ENCODE measurements around the gene DYRK4.

The DYRK4 gene

DNA sequence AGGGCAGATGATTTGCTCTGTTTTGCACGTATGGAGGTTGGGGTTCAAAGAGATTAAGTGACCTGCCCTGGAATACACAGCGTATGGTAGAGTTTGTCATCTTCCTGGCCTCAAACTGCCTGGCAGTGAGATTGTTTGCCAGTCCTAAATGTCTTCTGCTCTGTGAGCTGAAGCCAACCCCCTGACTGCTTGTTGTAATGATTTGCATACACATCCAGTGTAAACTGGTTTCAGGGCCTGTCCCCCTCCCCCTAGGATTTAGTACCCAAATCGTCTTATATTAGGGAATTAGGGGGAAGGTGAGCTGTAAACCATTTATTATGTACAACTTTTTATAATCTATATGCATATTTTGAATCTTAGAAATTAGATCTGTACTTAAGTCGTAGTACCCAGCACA, 48.5 kb downstream of the DYRK4 start:
- Histone ChIP-seq H4K20me1 (ENCODE audit: insufficient read depth, low read length) (no peaks in the 10 kb centered on the region), H3K27me3 (ENCODE audit: low read depth, low read length) (no peaks in the 10 kb centered on the region), H3K9ac (ENCODE audit: low read length) (no peak overlapping the region), H3K79me2 (ENCODE audit: low read length) (peaks cover 12% of the 10 kb centered on the region), H3K4me2 (ENCODE audit: low read length) (no peak overlapping the region), H3K4me3 (ENCODE audit: low read length) (no peak overlapping the region), H3K36me3 (replicated peaks; ENCODE audit: low read depth, low read length) (peaks cover 40% of the 10 kb centered on the region), H2AFZ (ENCODE audit: low read depth, low read length) (no peak overlapping the region), H3K27ac (ENCODE audit: low read length) (no peak overlapping the region), H3K9me3 (ENCODE audit: insufficient read depth, low read length) (no peaks in the 10 kb centered on the region), H3K4me1 (ENCODE audit: low read length) (peaks cover 10% of the 10 kb centered on the region)
- TF ChIP-seq, protein P1, sequence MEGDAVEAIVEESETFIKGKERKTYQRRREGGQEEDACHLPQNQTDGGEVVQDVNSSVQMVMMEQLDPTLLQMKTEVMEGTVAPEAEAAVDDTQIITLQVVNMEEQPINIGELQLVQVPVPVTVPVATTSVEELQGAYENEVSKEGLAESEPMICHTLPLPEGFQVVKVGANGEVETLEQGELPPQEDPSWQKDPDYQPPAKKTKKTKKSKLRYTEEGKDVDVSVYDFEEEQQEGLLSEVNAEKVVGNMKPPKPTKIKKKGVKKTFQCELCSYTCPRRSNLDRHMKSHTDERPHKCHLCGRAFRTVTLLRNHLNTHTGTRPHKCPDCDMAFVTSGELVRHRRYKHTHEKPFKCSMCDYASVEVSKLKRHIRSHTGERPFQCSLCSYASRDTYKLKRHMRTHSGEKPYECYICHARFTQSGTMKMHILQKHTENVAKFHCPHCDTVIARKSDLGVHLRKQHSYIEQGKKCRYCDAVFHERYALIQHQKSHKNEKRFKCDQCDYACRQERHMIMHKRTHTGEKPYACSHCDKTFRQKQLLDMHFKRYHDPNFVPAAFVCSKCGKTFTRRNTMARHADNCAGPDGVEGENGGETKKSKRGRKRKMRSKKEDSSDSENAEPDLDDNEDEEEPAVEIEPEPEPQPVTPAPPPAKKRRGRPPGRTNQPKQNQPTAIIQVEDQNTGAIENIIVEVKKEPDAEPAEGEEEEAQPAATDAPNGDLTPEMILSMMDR (IDR thresholded peaks at IDR 0.05; ENCODE audit: low read depth, low read length) = no peak
- TF ChIP-seq EZH2phosphoT487 (IDR thresholded peaks at IDR 0.05; ENCODE audit: low read depth) = no peak

DNA sequence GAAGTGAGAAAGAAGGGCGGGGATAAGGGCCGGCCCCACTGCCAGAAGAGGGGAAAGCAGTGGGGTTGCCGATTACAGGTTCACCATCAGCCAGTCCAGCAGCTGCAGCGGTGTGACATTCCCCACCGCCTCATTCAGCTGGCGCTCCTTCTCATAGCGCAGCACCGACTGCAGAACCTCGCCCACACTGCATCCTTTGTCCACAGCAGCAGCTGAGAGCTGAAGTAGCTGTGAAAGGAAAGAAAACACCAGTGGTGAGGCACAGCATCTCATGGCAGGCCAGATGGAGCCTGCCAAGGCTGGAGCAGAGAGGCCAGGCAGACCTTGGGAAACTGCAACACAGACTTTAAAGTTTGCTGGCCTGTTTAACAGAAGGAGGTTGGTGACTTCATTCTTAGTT, 53.7 kb downstream of the DYRK4 start:
- Histone ChIP-seq H3K4me1 (ENCODE audit: low read length) (peaks cover 10% of the 10 kb centered on the region; the same call in 1 of the 2 replicates), H3K36me3 (replicated peaks; ENCODE audit: low read depth, low read length) (peaks cover 39% of the 10 kb centered on the region), H2AFZ (ENCODE audit: low read depth, low read length) (no peak overlapping the region), H4K20me1 (ENCODE audit: insufficient read depth, low read length) (no peaks in the 10 kb centered on the region), H3K9ac (ENCODE audit: low read length) (no peak overlapping the region), H3K4me3 (ENCODE audit: low read length) (no peak overlapping the region), H3K79me2 (ENCODE audit: low read length) (no peaks in the 10 kb centered on the region), H3K9me3 (ENCODE audit: insufficient read depth, low read length) (no peaks in the 10 kb centered on the region), H3K4me2 (ENCODE audit: low read length) (no peak overlapping the region), H3K27me3 (ENCODE audit: low read depth, low read length) (no peaks in the 10 kb centered on the region), H3K27ac (ENCODE audit: low read length) (no peak overlapping the region)
- TF ChIP-seq, protein P1 (IDR thresholded peaks at IDR 0.05; ENCODE audit: low read depth, low read length) = no peak
- no peak for TF ChIP-seq EZH2phosphoT487 (IDR thresholded peaks at IDR 0.05; ENCODE audit: low read depth)

DNA sequence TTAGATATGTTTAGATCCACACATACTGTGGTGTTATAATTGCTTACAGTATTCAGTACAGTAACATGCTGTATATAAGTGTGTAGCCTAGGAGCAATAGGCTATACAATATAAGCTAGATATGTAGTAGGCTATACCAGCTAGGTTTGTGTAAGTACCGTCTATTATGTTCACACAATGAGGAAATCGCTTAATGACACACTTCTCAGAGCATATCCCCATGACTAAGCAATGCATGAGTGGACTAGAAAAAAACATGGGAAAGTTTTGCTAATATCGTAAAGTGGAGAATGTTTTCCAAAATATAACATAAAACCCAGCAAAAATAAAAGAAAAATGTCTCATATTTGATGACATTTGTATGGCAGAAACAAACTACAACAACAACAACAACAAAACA, 59.5 kb downstream of the DYRK4 start:
- H2AFZ ChIP-seq (ENCODE audit: low read depth, low read length) = no peak overlapping the region
- H3K4me3 ChIP-seq (ENCODE audit: low read length) = no peak overlapping the region
- no peaks in the 10 kb centered on the region for H3K9me3 ChIP-seq (ENCODE audit: insufficient read depth, low read length)
- H3K4me1 ChIP-seq (ENCODE audit: low read length) = no peaks in the 10 kb centered on the region
- no peak overlapping the region for H3K27ac ChIP-seq (ENCODE audit: low read length)
- peaks cover 7% of the 10 kb centered on the region; the same call in 1 of the 2 replicates for H3K27me3 ChIP-seq (ENCODE audit: low read depth, low read length)
- H3K79me2 ChIP-seq (ENCODE audit: low read length) = no peaks in the 10 kb centered on the region
- no peaks in the 10 kb centered on the region for H4K20me1 ChIP-seq (ENCODE audit: insufficient read depth, low read length)
- H3K36me3 ChIP-seq (replicated peaks; ENCODE audit: low read depth, low read length) = no peaks in the 10 kb centered on the region
- no peak overlapping the region for H3K4me2 ChIP-seq (ENCODE audit: low read length)
- TF ChIP-seq EZH2phosphoT487 (IDR thresholded peaks at IDR 0.05; ENCODE audit: low read depth) = no peak
- TF ChIP-seq, protein P1 (IDR thresholded peaks at IDR 0.05; ENCODE audit: low read depth, low read length) = no peak
- no peak overlapping the region for H3K9ac ChIP-seq (ENCODE audit: low read length)

DNA sequence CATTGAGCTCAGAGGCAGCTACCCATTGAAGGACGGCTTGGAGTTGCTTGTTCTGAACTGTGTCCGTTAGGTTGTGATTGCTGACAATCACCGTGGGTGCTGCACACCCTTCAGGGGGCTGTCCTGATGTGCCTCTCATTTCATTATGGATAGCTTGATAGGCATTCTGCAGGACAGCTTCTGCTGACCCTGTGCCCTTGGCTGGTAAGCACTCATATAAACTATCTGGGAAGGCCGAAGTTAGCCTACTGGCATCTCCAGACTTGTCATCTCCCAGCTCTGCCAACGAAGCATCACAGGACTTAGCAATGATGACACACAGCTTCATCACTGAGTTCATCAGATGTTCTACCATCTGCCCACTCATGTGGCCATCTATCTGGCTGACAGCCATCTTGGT, 64.5 kb downstream of the DYRK4 start:
- Histone ChIP-seq H3K79me2 (ENCODE audit: low read length) (no peaks in the 10 kb centered on the region), H4K20me1 (ENCODE audit: insufficient read depth, low read length) (no peaks in the 10 kb centered on the region), H2AFZ (ENCODE audit: low read depth, low read length) (no peak overlapping the region), H3K27me3 (ENCODE audit: low read depth, low read length) (peaks cover 29% of the 10 kb centered on the region), H3K27ac (ENCODE audit: low read length) (no peak overlapping the region), H3K9me3 (ENCODE audit: insufficient read depth, low read length) (no peaks in the 10 kb centered on the region), H3K4me1 (ENCODE audit: low read length) (no peaks in the 10 kb centered on the region), H3K36me3 (replicated peaks; ENCODE audit: low read depth, low read length) (no peaks in the 10 kb centered on the region), H3K4me2 (ENCODE audit: low read length) (no peak overlapping the region), H3K4me3 (ENCODE audit: low read length) (no peak overlapping the region), H3K9ac (ENCODE audit: low read length) (no peak overlapping the region)
- TF ChIP-seq EZH2phosphoT487 (IDR thresholded peaks at IDR 0.05; ENCODE audit: low read depth) = no peak
- TF ChIP-seq, protein P1 (IDR thresholded peaks at IDR 0.05; ENCODE audit: low read depth, low read length) = no peak

Measured in OCI-LY3 (cell line).